Measurements from ENCODE around the gene KYNU.
"Not testable (repeated sequence)": the region's sequence is repeated elsewhere in the genome, so short reads cannot be mapped to it uniquely, and the experiment has no call there.

Gene KYNU

GRCh38 chr2:142920571-142920970 lies 43.1 kb downstream of the KYNU start:
- no peak for DNase-seq

GRCh38 chr2:142926445-142926844 lies 49.0 kb downstream of the KYNU start:
- DNase-seq = no peak

DNA sequence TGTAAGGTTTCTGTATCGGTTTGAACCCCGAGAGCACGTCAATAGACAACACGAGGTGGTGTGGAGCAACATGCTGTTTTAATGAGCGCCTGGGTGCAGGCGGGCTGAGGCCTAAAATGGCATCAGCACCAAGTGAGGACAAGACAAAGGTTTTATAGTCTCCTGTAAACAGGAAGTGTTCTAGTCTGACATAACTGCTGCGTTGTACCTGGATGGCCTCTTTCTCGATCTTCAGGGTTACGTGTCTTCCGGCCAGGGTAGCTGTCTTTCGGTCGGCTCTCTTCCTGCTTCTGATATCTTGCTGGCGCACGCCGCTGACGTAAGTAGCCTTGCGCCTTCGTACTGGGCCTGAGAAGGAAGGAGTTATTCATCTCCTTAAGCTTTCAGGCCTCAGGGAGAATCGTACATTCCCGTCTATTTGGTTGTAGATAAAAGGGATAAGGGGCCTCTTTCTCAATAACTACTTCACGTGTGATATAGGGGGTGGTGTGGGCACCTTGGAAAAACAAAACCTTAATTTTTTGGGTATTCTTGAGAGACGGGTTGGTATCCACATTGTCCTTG lies 53.5 kb downstream of the KYNU start:
- DNase-seq = no peak

GRCh38 chr2:142933916-142934315 lies 56.5 kb downstream of the KYNU start:
- DNase-seq = no peak

DNA sequence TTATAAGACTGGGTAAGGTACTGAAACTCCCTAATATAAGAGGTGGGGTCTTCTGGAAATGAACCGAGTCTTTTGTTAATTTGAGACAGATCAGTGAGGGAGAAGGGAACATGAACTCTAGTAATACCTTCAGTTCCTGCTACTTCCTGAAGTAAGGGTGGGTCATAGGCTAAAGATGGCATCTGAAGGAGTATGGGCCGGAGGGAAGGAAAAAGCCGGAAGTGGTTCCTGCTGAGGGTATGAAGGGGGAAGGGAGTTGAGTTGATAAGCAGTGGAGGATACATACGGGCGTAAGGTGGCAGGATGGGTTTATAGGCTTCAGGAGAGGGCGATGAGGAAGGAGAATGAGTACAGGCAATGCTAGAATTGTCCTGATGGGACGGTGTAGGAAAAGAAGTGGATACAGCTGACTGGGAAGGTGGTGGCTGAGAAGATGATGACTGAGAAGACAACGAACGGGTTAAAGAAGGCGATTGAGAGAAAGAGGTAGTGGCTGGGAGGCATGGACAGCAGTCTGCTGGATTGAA lies 58.2 kb downstream of the KYNU start:
- no peak for DNase-seq

DNA sequence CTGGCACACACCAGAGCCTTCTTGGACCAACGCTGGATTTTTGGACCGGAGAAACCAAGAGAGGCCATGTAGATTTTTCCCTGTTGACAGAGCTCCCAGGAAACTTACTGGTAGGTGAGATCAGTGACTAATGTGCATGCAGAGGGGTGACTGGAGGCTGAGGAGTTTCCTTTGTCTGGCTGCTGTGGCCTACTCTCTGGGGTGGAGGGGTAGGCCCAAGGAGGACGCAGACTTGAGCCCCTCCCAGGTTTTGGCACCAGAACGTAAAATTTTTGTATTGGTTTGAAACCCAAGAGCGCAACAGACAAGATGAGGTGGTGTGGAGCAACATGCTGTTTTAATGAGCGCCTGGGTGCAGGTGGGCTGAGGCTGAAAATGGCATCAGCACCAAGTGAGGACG lies 59.2 kb downstream of the KYNU start:
- DNase-seq = no peak

- no peak for DNase-seq
Observed at GRCh38 chr2:142937347-142937746, 59.9 kb downstream of the KYNU start.

- DNase-seq = no peak
Observed at GRCh38 chr2:142938240-142938639, 60.8 kb downstream of the KYNU start.

GRCh38 chr2:142940606-142941223 lies 63.3 kb downstream of the KYNU start:
- no peak for DNase-seq

- DNase-seq = no peak
Observed at GRCh38 chr2:142942690-142943089, 65.2 kb downstream of the KYNU start.

DNA sequence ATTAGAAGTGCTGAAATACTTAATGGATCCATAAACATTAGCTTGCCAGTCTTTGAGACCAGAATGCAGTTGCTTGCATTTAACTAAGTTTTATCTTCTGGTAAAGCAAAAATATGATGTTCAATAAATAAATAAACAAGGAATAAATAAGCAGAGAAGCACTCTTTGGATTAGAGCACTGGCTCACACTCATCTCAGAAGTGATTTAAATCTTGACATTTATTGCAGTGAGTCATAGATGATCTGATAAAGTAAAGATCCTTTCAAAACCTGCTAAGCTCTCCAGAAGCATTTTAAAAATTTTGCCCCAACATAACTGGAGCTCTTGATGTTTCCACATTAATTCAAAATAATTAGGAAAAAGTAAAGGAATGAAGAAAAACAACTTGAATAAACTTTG lies 66.8 kb downstream of the KYNU start:
- DNase-seq = no peak

DNA sequence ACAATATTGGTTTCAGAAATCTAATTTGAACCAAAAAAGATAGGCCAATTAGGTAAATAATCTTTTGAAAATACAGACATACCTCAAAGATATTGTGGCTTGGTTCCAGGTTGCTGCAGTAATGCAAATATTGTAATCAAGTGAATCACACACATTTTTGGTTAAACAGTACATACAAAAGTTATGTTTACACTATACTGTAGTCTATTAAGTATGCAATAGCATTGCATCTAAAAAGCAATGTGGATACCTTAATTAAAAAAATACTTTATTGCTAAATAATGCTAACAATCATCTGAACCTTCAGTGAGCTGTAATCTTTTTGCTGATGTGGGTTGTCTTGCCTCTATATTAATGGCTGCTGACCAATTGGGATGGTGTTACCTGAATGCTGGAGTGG lies 67.3 kb downstream of the KYNU start:
- DNase-seq = no peak

- DNase-seq = no peak
Observed at GRCh38 chr2:142946941-142947340, 69.5 kb downstream of the KYNU start.

GRCh38 chr2:142948723-142949122 lies 71.3 kb downstream of the KYNU start:
- not testable (repeated sequence) for DNase-seq

DNA sequence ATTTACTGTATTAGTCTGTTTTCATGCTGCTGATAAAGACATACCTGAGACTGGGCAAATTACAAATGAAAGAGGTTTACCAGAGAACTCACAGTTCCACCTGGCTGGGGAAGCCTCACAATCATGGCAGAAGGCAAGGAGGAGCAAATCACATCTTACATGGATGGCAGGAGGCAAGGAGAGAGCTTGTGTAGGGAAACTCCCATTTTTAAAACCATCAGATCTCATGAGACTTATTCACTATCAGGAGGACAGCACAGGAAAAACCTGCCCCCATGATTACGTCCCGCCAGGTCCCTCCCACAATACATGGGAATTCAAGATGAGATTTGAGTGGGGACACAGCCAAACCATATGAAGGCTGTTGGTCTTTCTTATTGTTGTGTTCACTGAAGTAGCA lies 72.9 kb downstream of the KYNU start:
- not testable (repeated sequence) for DNase-seq

- no peak for DNase-seq
Observed at GRCh38 chr2:142951190-142952007, 73.9 kb downstream of the KYNU start.

DNA sequence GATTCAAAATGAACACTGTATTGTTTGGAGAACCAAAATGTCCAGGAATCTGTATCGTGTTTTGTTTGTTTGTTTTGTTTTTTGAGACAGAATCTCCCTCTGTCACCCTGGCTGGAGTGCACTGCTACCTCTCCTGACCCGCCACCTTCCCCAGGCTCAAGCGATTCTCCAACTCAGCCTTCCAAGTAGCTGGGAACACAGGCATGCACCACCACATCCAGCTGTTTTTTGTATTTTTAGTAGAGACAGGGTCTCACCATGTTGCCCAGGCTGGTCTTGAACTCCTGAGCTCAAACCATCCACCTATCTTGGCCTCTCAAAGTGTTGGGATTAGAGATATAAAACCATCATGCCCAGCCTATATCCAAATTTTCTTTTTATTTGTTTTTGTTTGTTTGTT lies 74.6 kb downstream of the KYNU start:
- DNase-seq = no peak

- DNase-seq = no peak
Observed at GRCh38 chr2:142952793-142953494, 75.5 kb downstream of the KYNU start.

GRCh38 chr2:142954493-142954892 lies 77.0 kb downstream of the KYNU start:
- no peak for DNase-seq

DNA sequence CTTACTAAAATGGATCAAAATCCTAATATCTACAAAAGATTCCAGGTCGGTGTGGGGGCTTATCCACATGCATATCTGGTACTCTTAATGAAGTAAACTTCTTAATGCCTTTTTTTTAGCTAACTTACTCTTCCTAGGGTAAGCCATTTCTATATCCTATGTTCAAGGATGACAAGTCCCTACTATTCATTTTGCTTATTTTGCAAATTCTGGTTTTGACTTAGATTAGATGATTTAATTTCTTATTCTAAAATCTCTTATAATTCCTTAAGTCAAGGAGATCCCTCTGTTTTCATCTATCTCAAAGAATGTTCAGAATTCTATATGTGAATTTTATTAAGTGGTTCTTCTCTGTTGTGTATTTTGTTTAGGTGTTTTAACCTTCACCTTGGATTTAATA lies 79.7 kb downstream of the KYNU start:
- DNase-seq = no peak

- DNase-seq = no peak
Observed at GRCh38 chr2:142961202-142961601, 83.7 kb downstream of the KYNU start.

DNA sequence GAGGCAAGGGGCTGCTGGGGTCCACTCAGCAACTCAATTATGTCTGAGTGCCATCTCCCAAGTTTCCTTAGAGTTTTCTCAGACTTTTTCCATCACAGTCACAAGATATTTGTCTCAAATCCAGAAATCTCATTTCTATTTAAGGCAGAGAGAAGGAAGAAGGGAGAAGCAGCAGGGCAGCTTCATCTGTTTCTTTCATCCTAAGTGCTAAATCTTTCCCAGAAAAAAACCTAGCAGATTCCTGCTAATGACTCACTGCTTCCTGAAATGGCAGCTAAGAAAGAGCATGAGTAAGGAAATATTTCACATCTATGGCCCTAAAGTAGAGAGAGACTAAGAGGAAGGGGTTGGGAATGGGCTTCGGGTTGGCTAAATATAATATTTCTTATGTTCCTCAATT lies 88.0 kb downstream of the KYNU start:
- DNase-seq = no peak

- DNase-seq = no peak
Observed at GRCh38 chr2:142966284-142966683, 88.8 kb downstream of the KYNU start.

All from NCI-H226 (cell line).